H1 (cell line): ENCODE measurements around the gene SEMA4D.

Experiments used
- CEBPB ChIP-seq: IDR thresholded peaks from 2 replicates; pipeline ENCODE4 v1.6.1; 2012; ENCODE audit warnings: low read depth, low read length
- CHD2 ChIP-seq: IDR thresholded peaks from 2 replicates; pipeline ENCODE4 v1.6.1; 2012; ENCODE audit warnings: low read length, improper control_type of control experiment
- CTCF ChIP-seq, 3 experiments: IDR thresholded peaks; 1 replicate in 2 of 3; 2 replicates in 1 of 3; pipeline versions ENCODE4 v1.5.1 to v1.6.1; 2011; ENCODE audit warnings: low read length in 3 of 3, mild to moderate bottlenecking in 3 of 3, inconsistent platforms in 2 of 3, low read depth in 1 of 3, moderate library complexity in 1 of 3; ENCODE audit not compliant: insufficient read depth in 1 of 3; ENCODE audit errors: control extremely low read depth in 1 of 3
- GABPA ChIP-seq: IDR thresholded peaks from 2 replicates; pipeline ENCODE4 v1.6.1; 2011; ENCODE audit warnings: mild to moderate bottlenecking, low read length, moderate library complexity, borderline replicate concordance; ENCODE audit not compliant: insufficient read depth
- JUN ChIP-seq: IDR thresholded peaks from 2 replicates; pipeline ENCODE4 v1.6.1; 2011; ENCODE audit warnings: low read depth, mild to moderate bottlenecking, improper control_type of control experiment, low read length
- NRF1 ChIP-seq: IDR thresholded peaks from 2 replicates; pipeline ENCODE4 v1.6.1; 2011; ENCODE audit warnings: mild to moderate bottlenecking, low read depth, low read length, improper control_type of control experiment
- POLR2A ChIP-seq, 2 experiments: IDR thresholded peaks; 1 replicate in 1 of 2; 2 replicates in 1 of 2; pipeline ENCODE4 v1.6.1; 2011; ENCODE audit warnings: low read depth in 2 of 2, low read length in 2 of 2, mild to moderate bottlenecking in 2 of 2; ENCODE audit errors: control extremely low read depth in 1 of 2
- POLR2AphosphoS5 ChIP-seq: IDR thresholded peaks from 2 replicates; pipeline ENCODE4 v1.6.1; 2011; ENCODE audit warnings: low read depth, low read length
- RFX5 ChIP-seq: IDR thresholded peaks from 2 replicates; pipeline ENCODE4 v1.6.1; 2011; ENCODE audit warnings: low read depth, low read length, improper control_type of control experiment, borderline replicate concordance
- SAP30 ChIP-seq: fragments of 300-600 bp; sonication (generic); IDR thresholded peaks from 2 replicates; pipeline ENCODE4 v1.7.1; 2012; ENCODE audit warnings: low read length, moderate library complexity, mild to moderate bottlenecking, inconsistent platforms; ENCODE audit not compliant: insufficient read depth, insufficient replicate concordance
- SIN3A ChIP-seq, 2 experiments: IDR thresholded peaks in 1 of 2; conservative IDR thresholded peaks in 1 of 2; 2 replicates each; pipeline ENCODE4 v1.6.1; 2011 to 2012; ENCODE audit warnings: low read length in 2 of 2, improper control_type of control experiment in 1 of 2, low read depth in 1 of 2, mild to moderate bottlenecking in 1 of 2
- TAF1 ChIP-seq: IDR thresholded peaks from 2 replicates; pipeline ENCODE4 v1.6.1; 2011; ENCODE audit warnings: mild to moderate bottlenecking, low read depth, low read length
- TBP ChIP-seq: IDR thresholded peaks from 2 replicates; pipeline ENCODE4 v1.6.1; 2011; ENCODE audit warnings: low read depth, low read length, improper control_type of control experiment
- TEAD4 ChIP-seq: IDR thresholded peaks from 2 replicates; pipeline ENCODE4 v1.6.1; 2012; ENCODE audit warnings: low read depth, low read length, inconsistent platforms, mixed read lengths

GRCh38 chr9:89411759-89412158 is 86.2 kb downstream of the SEMA4D start:
- TF ChIP-seq POLR2AphosphoS5 = no peak
- no peak for TF ChIP-seq CTCF (IDR thresholded peaks at IDR 0.05; ENCODE audit: control extremely low read depth in 1 of 3, insufficient read depth in 1 of 3, low read depth in 1 of 3, low read length in 3 of 3)
- no peak for TF ChIP-seq TEAD4
- no peak for TF ChIP-seq CEBPB
- no peak for TF ChIP-seq NRF1
- TF ChIP-seq SAP30 = no peak
- TF ChIP-seq TBP = no peak
- TF ChIP-seq RFX5 = no peak
- TF ChIP-seq SIN3A (conservative IDR thresholded peaks at IDR 0.05 in 1 of 2, IDR thresholded peaks at IDR 0.05 in 1 of 2; ENCODE audit: low read depth in 1 of 2, low read length in 2 of 2) = no peak
- TF ChIP-seq JUN = no peak
- TF ChIP-seq CHD2 = no peak
- TF ChIP-seq TAF1 = no peak
- no peak for TF ChIP-seq GABPA
- TF ChIP-seq POLR2A (IDR thresholded peaks at IDR 0.05; ENCODE audit: control extremely low read depth in 1 of 2, low read depth in 2 of 2, low read length in 2 of 2) = no peak
